HL-60 (cell line): ENCODE measurements around the gene UQCR11.

Experiments
- GABPA ChIP-seq: IDR thresholded peaks from 2 replicates; pipeline ENCODE4 v1.6.1; 2012; ENCODE audit warnings: low read depth
- POLR2AphosphoS5 ChIP-seq: IDR thresholded peaks from 2 replicates; pipeline ENCODE4 v1.6.1; 2012; ENCODE audit warnings: low read depth
- TF ChIP-seq, protein P1 (sequence below): IDR thresholded peaks from one replicate; pipeline ENCODE4 v1.5.1; 2011; ENCODE audit warnings: low read length, control low read depth, inconsistent platforms; ENCODE audit not compliant: insufficient read depth

DNA sequence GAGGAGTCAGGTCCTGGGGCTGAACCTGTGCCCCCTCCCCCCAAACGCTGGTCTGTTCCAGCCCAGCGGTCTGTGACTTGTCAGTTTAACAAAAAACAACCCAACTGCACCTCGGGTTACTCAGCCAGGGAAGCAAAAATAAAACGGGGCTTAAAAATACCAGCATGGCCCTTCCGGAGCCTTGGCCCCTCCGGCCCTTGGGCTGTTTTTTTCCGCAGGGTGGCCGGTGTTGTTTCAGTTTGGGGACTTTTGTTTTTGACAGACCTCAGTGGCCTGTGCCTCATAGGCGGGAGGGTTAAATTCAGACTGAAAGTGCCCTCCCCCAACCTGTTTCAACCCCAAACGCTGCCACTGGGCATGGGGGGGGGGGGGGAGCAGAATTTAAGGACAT is 43.2 kb upstream of the UQCR11 start:
- TF ChIP-seq, protein P1, sequence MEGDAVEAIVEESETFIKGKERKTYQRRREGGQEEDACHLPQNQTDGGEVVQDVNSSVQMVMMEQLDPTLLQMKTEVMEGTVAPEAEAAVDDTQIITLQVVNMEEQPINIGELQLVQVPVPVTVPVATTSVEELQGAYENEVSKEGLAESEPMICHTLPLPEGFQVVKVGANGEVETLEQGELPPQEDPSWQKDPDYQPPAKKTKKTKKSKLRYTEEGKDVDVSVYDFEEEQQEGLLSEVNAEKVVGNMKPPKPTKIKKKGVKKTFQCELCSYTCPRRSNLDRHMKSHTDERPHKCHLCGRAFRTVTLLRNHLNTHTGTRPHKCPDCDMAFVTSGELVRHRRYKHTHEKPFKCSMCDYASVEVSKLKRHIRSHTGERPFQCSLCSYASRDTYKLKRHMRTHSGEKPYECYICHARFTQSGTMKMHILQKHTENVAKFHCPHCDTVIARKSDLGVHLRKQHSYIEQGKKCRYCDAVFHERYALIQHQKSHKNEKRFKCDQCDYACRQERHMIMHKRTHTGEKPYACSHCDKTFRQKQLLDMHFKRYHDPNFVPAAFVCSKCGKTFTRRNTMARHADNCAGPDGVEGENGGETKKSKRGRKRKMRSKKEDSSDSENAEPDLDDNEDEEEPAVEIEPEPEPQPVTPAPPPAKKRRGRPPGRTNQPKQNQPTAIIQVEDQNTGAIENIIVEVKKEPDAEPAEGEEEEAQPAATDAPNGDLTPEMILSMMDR: no peak
- TF ChIP-seq GABPA: no peak
- TF ChIP-seq POLR2AphosphoS5: no peak
